HCT116 (cell line): ENCODE data around the gene RNPEPL1. TPM values are rescaled to one million over a fixed set of nuclear protein-coding genes. Genes with fewer than 3 reads are reported as not detected.

Source experiments
- ATAC-seq: fragments of 200-7000 bp; cut with Tn5 transposase; 2 replicates; pipeline ENCODE4 v1.9.1; 2020; ENCODE audit warnings: mild to moderate bottlenecking, moderate library complexity
- Bru-seq: library from RNA; stranded (reverse); fragments of 400-500 nt; gene quantifications from one replicate; lab custom pipeline; 2021; lab: Mats Ljungman, UMichigan
- BruChase-seq, 2 experiments: library from RNA; stranded (reverse); fragments of 400-500 nt; gene quantifications; one replicate each; lab custom pipeline; 2021; lab: Mats Ljungman, UMichigan
- BruUV-seq: library from RNA; stranded (reverse); fragments of 400-500 nt; replicated peaks from 2 replicates; lab custom pipeline; 2021; lab: Mats Ljungman, UMichigan
- CTCF ChIA-PET: fragments of 300-600 bp; sonication (Branson Sonifier 250); formaldehyde crosslinking; loops from one replicate; lab custom pipeline; 2021; ENCODE audit warnings: antibody characterized with exemption; lab: Charles Lee
- POLR2A ChIA-PET: fragments of 300-600, 350-600 bp; sonication (Branson Sonifier 250); formaldehyde crosslinking; loops from one replicate; lab custom pipeline; 2021; ENCODE audit warnings: antibody characterized with exemption; lab: Charles Lee
- RAD21 ChIA-PET, 2 experiments: fragments of 300-600 bp; sonication (Branson Sonifier 250); formaldehyde crosslinking; loops; one replicate each; lab custom pipeline; 2023; ENCODE audit warnings: low total read pairs in 2 of 2; ENCODE audit not compliant: uncharacterized antibody in 2 of 2, unreplicated experiment in 2 of 2, low non-redundant PET in 1 of 2; lab: Charles Lee
- DNase-seq: peaks from one replicate; pipeline ENCODE4 v3.0.0-alpha.2; 2010; ENCODE audit warnings: low read depth, low spot score
- H2AFZ ChIP-seq: fragments of 200-600 bp; shearing (Covaris generic), sonication (generic); 2 replicates; pipeline ENCODE4 v1.6.1; 2017; ENCODE audit warnings: low read depth, mixed run types, mixed read lengths, antibody characterized with exemption, low read length; ENCODE audit not compliant: poor library complexity, severe bottlenecking
- H3K27ac ChIP-seq: 2 replicates; pipeline ENCODE4 v1.5.1; 2012; ENCODE audit warnings: low read depth, low read length
- H3K27me3 ChIP-seq: fragments of 200-600 bp; sonication (generic); 2 replicates; pipeline ENCODE4 v1.6.1; 2016; ENCODE audit warnings: mixed run types, low read length, mixed read lengths; ENCODE audit not compliant: insufficient read depth
- H3K36me3 ChIP-seq, 2 experiments: fragments of 200-500 bp in 1 of 2; fragments of 200-600 bp in 1 of 2; sonication (Bioruptor generic) in 1 of 2; sonication (generic) in 1 of 2; 2 replicates each; pipeline versions ENCODE4 v1.5.1 to v1.6.1; 2014 to 2016; ENCODE audit warnings: low read length in 2 of 2, inconsistent platforms in 1 of 2, mixed read lengths in 1 of 2, mixed run types in 1 of 2; ENCODE audit not compliant: insufficient read depth in 2 of 2, control insufficient read depth in 1 of 2
- H3K4me1 ChIP-seq, 2 experiments: fragments of 200-600 bp in 1 of 2; sonication (generic) in 1 of 2; 2 replicates each; pipeline versions ENCODE4 v1.5.1 to v1.6.1; 2012 to 2017; ENCODE audit warnings: low read length in 2 of 2, inconsistent platforms in 1 of 2, mild to moderate bottlenecking in 1 of 2, mixed read lengths in 1 of 2, mixed run types in 1 of 2, moderate library complexity in 1 of 2; ENCODE audit not compliant: insufficient read depth in 2 of 2, control insufficient read depth in 1 of 2
- H3K4me2 ChIP-seq: fragments of 200-600 bp; sonication (generic); 2 replicates; pipeline ENCODE4 v1.6.1; 2017; ENCODE audit warnings: mixed run types, low read length, mixed read lengths
- H3K4me3 ChIP-seq, 2 experiments: fragments of 200-600 bp in 1 of 2; sonication (generic) in 1 of 2; replicated peaks in 1 of 2; 2 replicates each; pipeline ENCODE4 v1.5.1; 2011 to 2016; ENCODE audit warnings: low read length in 2 of 2, control low read depth in 1 of 2, low read depth in 1 of 2, mild to moderate bottlenecking in 1 of 2, mixed read lengths in 1 of 2, mixed run types in 1 of 2
- H3K79me2 ChIP-seq: fragments of 200-600 bp; sonication (generic); 2 replicates; pipeline ENCODE4 v1.6.1; 2017; ENCODE audit warnings: mild to moderate bottlenecking, mixed run types, low read length, moderate library complexity, mixed read lengths; ENCODE audit not compliant: insufficient read depth
- H3K9ac ChIP-seq: fragments of 200-600 bp; sonication (generic); 2 replicates; pipeline ENCODE4 v1.6.1; 2016; ENCODE audit warnings: low read length, mixed read lengths
- H3K9me2 ChIP-seq: fragments of 200-600 bp; sonication (generic), shearing (Covaris generic); 2 replicates; pipeline ENCODE4 v1.6.1; 2017; ENCODE audit warnings: mixed run types, mild to moderate bottlenecking, moderate library complexity; ENCODE audit not compliant: insufficient read depth
- H3K9me3 ChIP-seq, 2 experiments: fragments of 200-500 bp in 1 of 2; fragments of 200-600 bp in 1 of 2; sonication (Bioruptor generic) in 1 of 2; sonication (generic) in 1 of 2; 2 replicates each; pipeline ENCODE4 v1.6.1; 2014 to 2017; ENCODE audit warnings: low read length in 2 of 2, mixed read lengths in 2 of 2, inconsistent platforms in 1 of 2, low read depth in 1 of 2, mild to moderate bottlenecking in 1 of 2, mixed run types in 1 of 2, moderate library complexity in 1 of 2; ENCODE audit not compliant: control insufficient read depth in 1 of 2, insufficient read depth in 1 of 2
- H4K20me1 ChIP-seq: fragments of 200-600 bp; sonication (generic), shearing (Covaris generic); 2 replicates; pipeline ENCODE4 v1.6.1; 2017; ENCODE audit warnings: mixed run types, mild to moderate bottlenecking, moderate library complexity; ENCODE audit not compliant: insufficient read depth
- CBX3 ChIP-seq: IDR thresholded peaks from 2 replicates; pipeline ENCODE4 v1.6.1; 2012; ENCODE audit warnings: low read depth
- CTCF ChIP-seq, 3 experiments: fragments of 200-600 bp in 1 of 3; sonication (generic) in 1 of 3; IDR thresholded peaks in 2 of 3; conservative IDR thresholded peaks in 1 of 3; 2 replicates each; pipeline ENCODE4 v1.5.1; 2012 to 2017; ENCODE audit warnings: low read depth in 2 of 3, low read length in 2 of 3, antibody characterized with exemption in 1 of 3, borderline replicate concordance in 1 of 3, control low read depth in 1 of 3, mild to moderate bottlenecking in 1 of 3, mixed read lengths in 1 of 3, mixed run types in 1 of 3, moderate library complexity in 1 of 3; ENCODE audit not compliant: insufficient read depth in 1 of 3
- POLR2AphosphoS5 ChIP-seq: IDR thresholded peaks from 2 replicates; pipeline ENCODE4 v1.6.1; 2011; ENCODE audit warnings: mild to moderate bottlenecking, low read depth, low read length, moderate library complexity
- RAD21 ChIP-seq: IDR thresholded peaks from 2 replicates; pipeline ENCODE4 v1.6.1; 2012; ENCODE audit warnings: low read depth, mild to moderate bottlenecking
- SIN3A ChIP-seq: IDR thresholded peaks from 2 replicates; pipeline ENCODE4 v1.6.1; 2012; ENCODE audit warnings: low read depth
- SRF ChIP-seq: IDR thresholded peaks from 2 replicates; pipeline ENCODE4 v1.6.1; 2012; ENCODE audit warnings: low read depth
- ZFX ChIP-seq: fragments of 450-650 bp; IDR thresholded peaks from 2 replicates; pipeline ENCODE4 v1.6.1; 2017
- intact Hi-C: fragments of 100-400 bp; cut with micrococcal nuclease; formaldehyde crosslinking; loops from 2 replicates; pipeline ENCODE4 v1.10.0; 2022
- long read RNA-seq: library from polyadenylated mRNA; unstranded; transcript quantifications from one replicate; pipeline ENCODE4 v2.0.0, GENCODE V29; 2021; ENCODE audit not compliant: unreplicated experiment
- polyA plus RNA-seq: library from polyadenylated mRNA; unstranded; fragments of >200 nt; gene quantifications from 2 replicates; pipeline ENCODE4 v1.2.1, GENCODE V29; 2012; ENCODE audit warnings: missing spikeins
- total RNA-seq: library from RNA; stranded (reverse); gene quantifications from one replicate; pipeline ENCODE4 v1.2.1, GENCODE V29; 2021; ENCODE audit not compliant: unreplicated experiment

Gene RNPEPL1
- total RNA-seq (49.7 TPM), Bru-seq, nascent RNA (percentile 46 among the genes with signal in this experiment), BruChase-seq, experiment 1, labeled RNA remaining after a 6-hour chase (percentile 69 among the genes with signal in this experiment), BruChase-seq, experiment 2, labeled RNA remaining after a 2-hour chase (percentile 59 among the genes with signal in this experiment)
- polyA plus RNA-seq = 56.1 and 58.0 TPM in 2 replicates
- long read RNA-seq, full-length matches to known transcripts = 41 of 114 reads
- long read RNA-seq, partial matches to known transcripts = 20 of 114 reads
- long read RNA-seq, other reads (novel, unspliced or antisense) = 53 of 114 reads

- Histone ChIP-seq H3K27ac (peak within 1 kb of the TSS; percentile 93), H3K9me3 (no peaks in the 10 kb centered on the region), H3K9me2 (no peaks in the 10 kb centered on the region), H3K79me2 (peaks cover 35% of the 10 kb centered on the region; the same call in 1 of the 2 replicates), H3K27me3 (no peaks in the 10 kb centered on the region), H3K4me2 (peak within 1 kb of the TSS; percentile 92)
- DNase-seq = no peak
- ATAC-seq = peak; percentile 40
- no TSS peak for BruUV-seq
- intact Hi-C loops = loop anchor here (5.0 to 10.0 kb wide), 2 partner anchors 56 to 333 kb away; no protein-coding TSS in a partner anchor
- TF ChIP-seq CBX3 (no peak), RAD21 (no peak), SRF (no peak), SIN3A (no peak), CTCF (IDR thresholded peaks at IDR 0.05 in 2 of 3, conservative IDR thresholded peaks at IDR 0.05 in 1 of 3; ENCODE audit: borderline replicate concordance in 1 of 3, insufficient read depth in 1 of 3, low read depth in 2 of 3, low read length in 2 of 3) (no peak), POLR2AphosphoS5 (peak; percentile 36), ZFX (no peak; the same call in 1 of the 2 replicates)
- TF ChIP-seq, all 23 proteins: peak for 1
- peaks cover 42 to 63% of the 10 kb centered on the region in 2 experiments for H3K4me1 ChIP-seq
- ChIA-PET POLR2A (no interaction called here), RAD21 (no interaction called here), CTCF (interaction anchor here (1.7 kb wide), 1 partner anchor 12 kb away, joined by 7 read pairs; no protein-coding TSS in a partner anchor)
- H4K20me1 ChIP-seq = no peaks in the 10 kb centered on the region
- H3K4me3 ChIP-seq = peak within 1 kb of the TSS; percentile 64 to 85
- peak within 1 kb of the TSS; percentile 82 for H3K9ac ChIP-seq
- H3K36me3 ChIP-seq = no peaks in the 10 kb centered on the region
- no peak within 1 kb of the TSS for H2AFZ ChIP-seq
Measured at GRCh38 chr2:240567872-240568677, at the start of gene RNPEPL1. Gene RNPEPL1, plus strand, starts transcription at chr2:240568484. Its CDS starts 103 bp downstream, at chr2:240568587.
